Activated T-helper 1 cell treated with Interleukin-2 at 50 U/mL for 16 hours (primary cell): ENCODE results near the gene TFEC.
"Not testable (repeated sequence)": the region's sequence is repeated elsewhere in the genome, so short reads cannot be mapped to it uniquely, and the experiment has no call there.

ENCODE experiments used
- DNase-seq: peaks from one replicate; pipeline ENCODE4 v3.0.0-alpha.2; 2020; ENCODE audit warnings: low read depth

TFEC gene, protein sequence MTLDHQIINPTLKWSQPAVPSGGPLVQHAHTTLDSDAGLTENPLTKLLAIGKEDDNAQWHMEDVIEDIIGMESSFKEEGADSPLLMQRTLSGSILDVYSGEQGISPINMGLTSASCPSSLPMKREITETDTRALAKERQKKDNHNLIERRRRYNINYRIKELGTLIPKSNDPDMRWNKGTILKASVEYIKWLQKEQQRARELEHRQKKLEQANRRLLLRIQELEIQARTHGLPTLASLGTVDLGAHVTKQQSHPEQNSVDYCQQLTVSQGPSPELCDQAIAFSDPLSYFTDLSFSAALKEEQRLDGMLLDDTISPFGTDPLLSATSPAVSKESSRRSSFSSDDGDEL

DNA sequence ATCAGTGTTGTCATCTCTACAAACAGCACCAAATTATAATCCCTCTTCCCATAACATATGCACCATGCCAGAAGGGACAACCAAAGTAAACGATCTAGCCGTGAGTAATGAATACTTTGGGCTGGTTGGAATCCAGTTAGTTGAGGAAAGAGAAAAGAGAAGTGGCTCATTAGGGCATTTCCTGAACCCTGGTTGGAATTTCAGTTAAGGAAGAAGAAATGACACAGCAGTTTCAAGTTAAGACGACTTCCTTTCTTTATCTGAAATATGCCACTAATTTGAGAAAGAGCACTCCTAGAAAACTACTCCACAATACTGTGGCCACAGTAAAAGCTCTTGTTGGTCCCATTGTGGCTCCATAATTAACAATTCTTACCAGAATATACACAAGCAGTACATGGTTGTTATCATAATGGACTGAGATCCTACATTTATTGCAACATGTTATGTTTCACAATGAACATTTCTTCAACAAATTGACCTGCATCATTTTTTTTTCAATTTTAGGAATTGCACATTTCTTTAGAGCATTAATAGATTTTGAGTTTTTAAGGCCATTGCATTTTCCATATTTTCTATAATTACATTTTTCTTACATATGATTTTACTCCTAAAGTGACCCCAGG is at the start of gene TFEC:
Gene TFEC (minus strand): TSS at position 113 of the 626 bp plus-strand sequence. CDS start 46,322 bp downstream, outside the sequence.
- DNase-seq: no peak

DNA sequence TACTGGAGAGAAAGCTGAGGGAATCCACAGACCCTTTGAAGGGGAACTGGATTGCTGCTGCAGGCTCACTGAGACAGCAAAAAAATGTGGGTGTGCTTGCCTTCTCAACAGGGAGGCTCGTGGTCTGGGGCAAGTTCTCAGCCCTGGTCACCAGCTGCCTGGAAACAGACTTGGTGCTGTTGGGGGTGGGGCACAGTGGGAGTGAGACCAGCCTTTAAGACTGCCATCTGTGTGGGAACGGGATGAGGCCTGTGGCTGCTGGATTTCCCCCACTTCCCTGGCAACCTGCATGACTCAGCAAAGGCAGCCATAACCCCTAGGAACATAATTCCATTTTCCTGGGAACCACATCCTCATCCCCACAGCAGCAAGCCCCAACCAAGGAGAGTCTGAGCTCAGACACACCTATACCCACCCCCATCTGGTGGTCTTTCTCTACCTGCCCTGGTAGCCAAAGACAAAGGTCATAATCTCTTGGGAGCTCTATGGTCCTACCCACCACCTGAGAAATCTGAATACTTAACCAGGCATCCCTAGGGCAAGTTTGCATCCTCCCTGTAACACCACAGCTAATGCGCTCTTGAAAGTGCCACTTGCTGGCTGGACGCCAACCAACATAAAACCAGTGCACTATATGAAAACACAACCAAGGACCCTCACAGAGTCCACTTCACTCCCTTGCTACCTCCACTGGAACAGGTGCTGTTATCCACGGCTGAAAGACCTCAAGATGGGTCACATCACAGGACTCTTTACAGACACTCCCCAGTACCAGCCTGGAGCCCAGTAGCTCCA is 45.0 kb upstream of the TFEC start:
- DNase-seq: no peak

DNA sequence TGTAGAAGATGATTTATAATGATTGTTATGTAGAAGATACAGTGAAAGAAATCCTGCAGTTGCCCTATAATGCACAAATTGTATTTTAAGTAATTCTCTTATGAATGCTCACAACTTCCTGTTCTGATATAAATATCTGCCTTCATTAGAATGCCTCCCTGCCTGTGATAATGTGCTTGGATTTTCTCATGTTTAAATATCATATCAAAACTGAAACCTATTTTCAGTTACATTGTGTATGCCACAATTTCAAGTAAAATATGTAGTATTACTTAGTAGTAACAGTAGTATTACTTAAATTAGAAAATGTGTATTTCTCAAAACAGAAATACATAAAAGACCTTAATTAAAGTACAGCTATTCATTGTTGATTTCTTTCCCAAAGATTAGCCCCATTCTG is 41.1 kb upstream of the TFEC start:
- DNase-seq: no peak

DNA sequence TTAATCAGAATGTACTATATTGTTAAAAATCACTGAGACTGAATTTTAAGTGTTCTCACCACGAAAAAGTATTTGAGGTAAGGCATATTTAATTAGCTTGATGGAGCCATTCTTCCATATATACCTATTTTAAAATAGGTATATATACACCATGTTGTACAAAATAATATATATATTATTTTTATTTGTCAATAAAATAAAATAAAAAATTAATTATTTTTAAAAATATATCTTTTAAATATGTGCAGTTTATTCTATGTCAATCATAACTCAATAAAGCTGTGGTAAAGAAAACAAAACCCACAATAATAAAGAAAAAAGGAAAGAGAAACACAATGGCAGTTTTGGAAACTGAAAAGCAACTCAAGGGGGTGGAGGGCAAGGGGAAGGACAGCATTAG is 33.6 kb upstream of the TFEC start:
- no peak for DNase-seq

DNA sequence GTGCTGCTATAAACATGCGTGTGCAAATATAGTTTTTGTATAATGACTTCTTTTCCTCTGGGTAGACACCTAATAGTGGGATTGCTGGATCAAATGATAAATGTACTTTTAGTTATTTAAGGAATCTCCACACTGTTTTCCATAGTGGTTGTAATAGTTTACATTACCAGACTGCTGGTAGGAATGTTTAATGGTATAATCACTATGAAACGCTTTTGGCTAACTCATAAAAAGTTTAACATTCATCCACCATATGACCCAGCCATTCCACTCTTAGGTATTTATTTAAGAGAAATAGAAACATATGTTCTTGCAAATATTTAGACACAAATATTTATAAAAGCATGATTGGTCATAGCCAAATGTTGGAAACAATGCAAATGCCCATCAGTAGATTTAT is 32.1 kb upstream of the TFEC start:
- DNase-seq: no peak

DNA sequence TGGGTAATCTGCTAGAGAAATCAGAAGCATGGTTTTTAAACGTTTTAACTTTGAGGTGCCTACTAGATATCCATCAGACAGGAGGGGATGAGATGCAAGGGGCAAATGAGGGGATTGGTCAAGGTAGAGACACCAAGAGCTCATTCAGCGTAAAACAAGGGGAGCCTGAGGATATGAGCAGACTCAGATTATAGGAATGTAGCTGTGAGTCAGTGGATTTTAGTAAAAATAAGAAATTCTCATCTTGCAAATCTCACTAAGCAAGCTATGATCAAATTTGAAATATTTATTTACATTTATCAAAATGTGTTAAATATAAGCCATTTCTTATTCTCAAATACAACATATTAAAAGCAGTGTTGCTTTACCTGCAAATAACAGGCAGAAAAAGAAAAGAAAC is 21.4 kb upstream of the TFEC start:
- no peak for DNase-seq

DNA sequence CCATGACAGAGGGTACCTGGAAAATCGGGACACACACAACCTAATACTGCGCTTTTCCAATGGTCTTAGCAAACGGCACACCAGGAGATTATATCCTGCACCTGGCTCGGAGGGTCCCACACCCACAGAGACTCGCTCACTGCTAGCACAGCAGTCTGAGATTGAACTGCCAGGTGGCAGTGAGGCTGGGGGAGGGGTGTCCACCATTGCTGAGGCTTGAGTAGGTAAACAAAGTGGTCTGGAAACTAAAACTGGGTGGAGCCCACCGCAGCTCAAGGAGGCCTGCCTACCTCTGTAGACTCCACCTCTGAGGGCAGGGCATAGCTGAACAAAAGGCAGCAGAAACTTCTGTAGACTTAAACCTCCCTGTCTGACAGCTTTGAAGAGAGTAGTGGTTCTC is 16.7 kb upstream of the TFEC start:
- DNase-seq: not testable (repeated sequence)

DNA sequence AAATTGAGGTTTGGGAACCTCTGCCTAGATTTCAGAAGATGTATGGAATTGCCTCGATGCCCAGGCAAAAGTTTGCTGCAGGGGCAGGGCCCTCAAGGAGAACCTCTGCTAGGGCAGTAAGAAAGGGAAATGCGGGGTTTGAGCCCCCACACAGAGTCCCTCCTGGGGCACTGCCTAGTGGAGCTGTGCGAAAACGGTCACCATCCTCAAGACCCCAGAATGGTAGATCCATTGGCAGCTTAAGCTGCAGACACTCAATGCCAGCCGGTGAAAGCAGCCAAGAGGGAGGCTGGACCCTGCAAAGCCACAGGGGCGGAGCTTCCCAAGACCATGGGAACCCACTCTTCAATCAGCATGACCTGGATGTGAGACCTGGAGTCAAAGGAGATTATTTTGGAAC is 15.0 kb upstream of the TFEC start:
- DNase-seq: no peak

DNA sequence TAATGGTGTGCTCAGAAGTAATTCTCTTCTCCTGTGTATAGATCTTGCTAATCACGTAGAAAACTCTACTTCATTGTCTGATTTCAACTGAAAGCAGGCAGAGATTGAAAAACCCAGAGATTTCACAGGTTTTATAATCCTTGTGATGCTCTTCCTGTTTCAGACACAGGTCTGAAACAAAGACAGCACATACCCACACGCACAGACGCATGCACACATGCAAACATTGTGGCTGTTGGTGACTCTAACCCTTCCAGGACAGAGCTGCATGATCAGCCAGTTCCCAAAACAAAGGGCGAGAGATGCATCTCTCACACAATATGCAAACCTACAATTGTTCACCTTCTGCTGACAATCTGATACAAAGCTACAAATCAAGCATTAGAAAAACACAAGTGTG is 11.1 kb upstream of the TFEC start:
- no peak for DNase-seq

DNA sequence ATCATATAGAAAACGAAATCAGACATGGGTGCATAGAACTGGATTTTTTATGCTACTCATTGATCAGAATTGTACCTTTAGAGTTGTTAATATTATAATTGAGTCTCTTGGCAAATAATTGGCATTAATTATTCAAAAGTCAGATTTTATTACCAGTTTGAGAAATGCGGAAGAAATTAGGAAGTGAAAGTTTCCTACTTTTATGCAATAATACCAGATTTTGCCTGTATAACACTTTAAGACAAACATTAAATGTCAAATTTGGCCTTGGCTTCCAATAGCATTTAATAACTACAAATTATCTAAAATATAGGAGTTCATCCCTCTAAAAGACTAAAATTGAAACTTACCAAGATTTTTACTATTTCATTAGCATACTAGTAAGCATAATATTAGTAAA is 6.8 kb upstream of the TFEC start:
- DNase-seq: no peak

DNA sequence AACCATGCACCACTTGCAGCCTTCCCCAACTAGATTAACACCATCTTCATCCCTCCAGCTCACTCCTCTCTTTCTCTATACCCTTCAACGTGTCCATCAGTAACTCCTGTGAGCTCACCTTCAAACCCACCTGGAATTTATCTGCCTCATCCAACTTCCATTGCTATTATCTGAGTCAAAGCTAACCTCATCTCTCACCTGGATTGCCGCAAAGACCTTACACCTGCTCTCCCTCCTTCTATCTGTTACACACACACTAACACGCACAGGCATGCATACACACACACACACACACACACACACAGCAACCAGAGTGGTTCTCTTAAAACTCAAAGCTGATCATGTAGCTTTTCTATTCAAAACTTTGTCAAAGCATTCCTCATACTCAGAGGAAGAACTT is 3.8 kb upstream of the TFEC start:
- DNase-seq: no peak

DNA sequence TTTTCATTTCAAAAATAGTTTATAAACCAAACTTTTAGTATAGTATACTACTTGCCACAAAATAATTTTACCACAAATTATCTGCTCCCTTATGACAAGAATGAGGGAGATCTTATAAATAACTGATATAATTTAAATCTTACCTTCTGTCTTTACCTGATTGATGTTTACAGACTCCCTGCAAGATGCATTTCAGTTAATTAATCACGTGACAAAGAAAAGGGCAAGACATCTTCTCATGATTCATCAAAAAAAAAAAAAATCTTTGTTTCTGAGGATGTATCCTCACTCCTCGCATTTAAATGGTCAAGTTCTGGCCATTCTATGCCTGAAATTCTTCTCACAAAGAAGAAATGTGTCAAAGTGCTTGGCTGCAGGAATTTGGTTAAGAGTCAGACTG is 2.3 kb upstream of the TFEC start:
- DNase-seq: no peak

DNA sequence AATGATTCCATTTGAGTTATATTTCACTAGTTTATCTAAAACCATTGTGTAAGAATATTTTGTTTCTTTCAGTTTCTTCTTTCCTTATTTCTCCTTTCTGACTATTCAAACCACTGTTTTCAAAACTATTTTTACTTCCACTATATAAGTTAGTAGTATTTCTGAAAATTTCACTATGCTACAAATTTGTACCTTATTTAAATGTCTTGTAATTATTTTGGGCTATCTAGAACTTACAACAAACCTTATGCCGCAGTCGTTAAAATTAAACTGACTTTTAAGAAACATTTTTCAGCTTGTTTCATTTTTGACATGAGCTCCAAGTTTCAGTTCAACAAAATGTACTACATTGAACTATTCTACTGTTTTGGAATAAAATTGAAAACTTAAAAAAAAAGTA is 1.8 kb downstream of the TFEC start:
- no peak for DNase-seq

DNA sequence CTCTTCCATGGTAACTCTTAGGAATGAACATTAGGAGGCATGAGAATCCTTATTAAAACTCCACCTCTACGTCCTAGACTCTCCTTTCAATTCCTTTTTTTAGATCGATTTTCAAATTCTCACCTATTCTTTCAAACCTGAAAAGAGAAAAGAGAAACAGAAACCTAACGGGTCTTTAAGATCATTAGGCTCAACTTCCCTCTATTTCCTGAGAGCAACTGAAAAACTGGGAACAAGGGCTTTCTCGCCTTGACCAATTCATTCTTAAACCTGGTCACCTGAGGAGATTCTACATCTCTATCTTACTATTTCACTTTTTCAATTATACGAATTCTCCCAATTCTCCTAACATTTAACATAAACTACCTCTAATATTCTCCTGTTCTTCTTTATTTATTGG is 2.8 kb downstream of the TFEC start:
- DNase-seq: no peak

DNA sequence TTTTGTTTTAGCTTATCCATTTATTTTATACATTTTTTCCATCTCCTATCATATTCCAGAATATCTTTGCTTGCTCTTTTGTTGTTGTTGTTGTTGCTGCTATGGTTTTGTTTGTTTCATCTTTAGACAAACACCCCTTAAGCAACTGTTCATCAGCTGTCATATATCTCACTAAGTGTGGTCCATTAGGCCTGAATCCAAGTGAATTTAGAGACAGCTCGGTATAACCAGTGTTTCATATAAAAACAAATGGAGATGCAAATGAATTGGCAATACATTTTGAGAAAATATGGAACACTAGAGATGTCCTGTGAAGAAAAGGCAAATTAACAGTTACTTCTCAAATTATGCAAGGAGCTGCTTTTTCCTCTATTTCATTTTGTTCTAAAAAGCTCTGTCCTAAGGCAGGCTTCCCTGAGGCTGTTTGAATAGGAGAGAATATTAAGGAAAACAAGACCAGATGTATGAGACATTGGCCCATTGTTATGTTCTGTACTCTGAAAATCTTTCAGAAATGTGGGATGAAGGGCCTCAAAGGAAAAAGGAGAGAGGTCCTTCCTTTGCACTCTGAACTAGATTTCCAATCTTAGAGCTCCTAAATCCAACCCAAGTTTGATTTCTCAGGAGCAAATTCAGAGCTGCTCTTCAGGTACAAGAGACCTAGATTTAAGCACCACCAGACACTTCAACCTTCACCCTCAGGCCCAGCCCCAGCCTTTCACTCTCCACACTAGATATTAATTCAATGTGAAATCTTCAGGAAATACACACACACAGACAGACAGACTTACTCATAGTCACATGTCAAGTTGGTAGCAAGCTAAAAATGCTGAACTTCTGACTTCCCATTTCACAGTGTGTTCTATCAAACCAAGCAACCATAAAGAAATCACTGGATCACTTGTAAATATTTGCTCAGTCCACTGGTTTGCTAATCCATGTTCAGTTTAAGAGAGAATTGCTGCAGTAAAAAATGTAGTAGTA is 5.4 kb downstream of the TFEC start:
- DNase-seq: no peak

DNA sequence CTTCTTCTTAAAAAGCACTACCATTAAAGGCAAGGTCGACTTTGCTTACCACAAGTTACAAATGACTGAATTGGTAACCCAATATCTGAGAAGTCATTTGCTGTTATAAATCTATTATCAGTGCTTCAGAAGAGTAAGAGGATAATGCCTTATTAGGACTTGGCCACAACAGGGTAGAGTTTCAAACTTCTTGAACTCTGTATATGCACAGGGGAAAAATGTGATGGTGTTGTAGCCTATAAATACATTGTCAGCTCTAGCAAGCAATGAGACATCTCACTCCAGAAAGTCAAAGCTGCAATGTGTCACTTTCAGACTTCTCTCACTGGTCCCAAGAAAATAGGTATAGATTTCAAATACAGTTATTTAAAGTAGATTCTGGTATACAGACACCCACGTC is 9.3 kb downstream of the TFEC start:
- no peak for DNase-seq

DNA sequence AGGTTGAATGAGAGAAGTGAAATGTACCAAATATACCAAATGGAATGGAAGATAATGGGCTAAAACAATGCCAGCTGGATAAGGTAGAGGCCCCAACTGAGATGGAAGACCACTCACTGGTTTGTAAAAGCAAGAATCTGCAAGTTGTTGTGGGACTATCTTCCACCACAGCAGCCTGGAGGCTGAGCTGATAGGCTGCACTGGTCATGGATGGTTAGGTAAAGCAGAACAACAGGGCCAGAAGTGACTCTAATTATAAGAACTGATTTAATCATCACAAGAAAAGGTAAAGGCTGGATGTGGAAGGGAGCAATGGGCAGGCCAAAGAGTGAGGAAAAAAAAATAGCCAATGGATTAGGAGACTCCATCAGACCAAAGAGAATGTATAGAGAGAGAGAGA is 11.8 kb downstream of the TFEC start:
- no peak for DNase-seq

DNA sequence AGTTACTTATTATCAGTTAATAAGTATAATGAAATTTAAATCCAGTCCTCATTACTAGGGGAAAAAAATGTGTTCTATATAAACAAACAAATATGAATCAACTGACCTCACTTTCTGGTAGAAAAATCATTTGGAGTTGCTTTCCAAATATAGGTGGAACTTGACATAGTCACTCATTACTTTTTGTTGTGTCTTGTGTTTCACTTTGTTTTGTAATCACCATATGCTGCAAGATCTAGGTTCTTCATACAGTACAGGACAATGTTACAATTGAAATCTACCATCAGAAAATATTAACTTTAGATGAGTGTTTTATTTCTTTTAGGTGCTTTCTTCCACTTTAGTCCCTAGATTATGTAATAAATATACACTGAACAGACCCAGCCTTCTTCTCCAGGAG is 16.9 kb downstream of the TFEC start:
- no peak for DNase-seq

DNA sequence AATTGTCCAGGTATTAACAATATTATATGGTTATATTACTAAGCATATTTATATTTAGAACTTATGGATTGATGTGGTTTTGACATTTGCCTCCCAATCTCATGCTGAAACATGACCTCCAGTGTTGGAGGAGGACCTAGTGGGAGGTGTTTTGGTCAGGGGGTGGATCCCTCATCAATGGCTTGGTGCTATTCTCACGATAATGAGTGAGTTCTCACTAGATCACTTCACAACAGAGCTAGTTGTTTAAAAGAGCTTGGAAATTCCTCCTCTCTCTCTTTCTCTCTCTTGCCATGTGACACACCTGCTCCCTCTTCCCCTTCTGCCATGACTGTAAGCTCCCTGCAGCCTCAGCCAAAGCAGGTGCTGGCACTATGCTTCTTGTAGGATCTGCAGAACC is 19.0 kb downstream of the TFEC start:
- DNase-seq: no peak

DNA sequence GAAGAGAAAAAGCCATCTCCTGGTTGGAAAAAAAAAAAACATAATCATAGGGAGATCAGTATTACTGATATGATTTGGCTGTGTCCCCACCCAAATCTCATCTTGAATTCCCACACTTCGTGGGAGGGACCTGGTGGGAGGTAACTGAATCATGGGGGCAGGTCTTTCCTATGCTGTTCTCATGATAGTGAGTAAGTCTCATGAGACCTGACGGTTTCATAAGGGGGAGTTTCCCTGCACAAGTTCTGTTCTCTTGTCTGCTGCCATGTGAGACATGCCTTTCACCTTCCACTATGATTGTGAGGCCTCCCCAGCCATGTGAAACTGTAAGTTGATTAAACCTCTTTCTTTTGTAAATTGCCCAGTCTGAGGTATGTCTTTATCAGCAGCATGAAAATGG is 25.8 kb downstream of the TFEC start:
- DNase-seq: not testable (repeated sequence)

DNA sequence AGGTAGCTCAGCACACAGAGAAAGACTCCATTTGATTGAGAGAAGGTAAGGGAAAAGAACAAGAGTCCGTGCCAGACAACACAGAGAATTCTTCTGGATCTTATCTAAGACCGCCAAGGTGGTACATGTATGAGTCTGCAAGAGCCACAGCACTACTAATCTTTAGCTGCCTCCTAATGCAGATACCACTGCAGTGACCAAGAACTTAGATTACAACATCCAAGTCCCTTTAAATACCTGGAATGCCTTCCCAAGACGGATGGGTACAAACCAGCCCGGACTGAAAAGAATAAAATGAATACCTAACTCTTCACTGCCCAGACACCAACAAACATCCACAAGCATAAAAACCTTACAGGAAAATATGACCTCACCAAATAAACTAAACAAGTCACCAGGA is 33.3 kb downstream of the TFEC start:
- no peak for DNase-seq

DNA sequence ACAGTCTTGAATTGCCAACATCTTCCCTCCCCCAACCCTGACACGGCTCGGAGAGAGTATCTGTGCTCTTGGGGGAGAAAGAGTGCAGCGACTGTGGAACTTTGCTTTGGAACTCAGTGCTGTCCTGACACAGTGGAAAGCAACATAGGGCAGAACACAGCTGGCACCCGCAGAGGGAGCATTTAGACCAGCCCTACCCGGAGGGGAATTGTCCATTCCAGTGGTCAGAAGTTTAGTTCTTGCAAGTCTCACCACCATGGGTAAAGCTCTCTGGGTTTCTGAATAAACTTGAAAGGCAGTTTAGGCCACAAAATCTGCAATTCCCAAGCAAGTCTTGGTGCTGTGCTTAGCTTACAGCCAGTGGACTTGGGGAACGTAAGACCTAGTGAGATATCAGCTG is 34.9 kb downstream of the TFEC start:
- DNase-seq: no peak
